K562 (cell line): ENCODE data around the gene KLHL18. TPM values are rescaled to one million over a fixed set of nuclear protein-coding genes. Genes with fewer than 3 reads are reported as not detected.

Source experiments
- HDGF ChIP-seq: fragments of 450-650 bp; IDR thresholded peaks from 2 replicates; pipeline ENCODE4 v1.6.1; 2016
- HMBOX1 ChIP-seq: sonication (generic); IDR thresholded peaks from 2 replicates; pipeline ENCODE4 v1.6.1; 2016
- HMGN3 ChIP-seq: IDR thresholded peaks from 2 replicates; pipeline ENCODE4 v1.6.1; 2011; ENCODE audit warnings: borderline replicate concordance, low read depth, mild to moderate bottlenecking, mixed read lengths, low read length; ENCODE audit not compliant: insufficient read length; ENCODE audit errors: extremely low read depth
- HNRNPUL1 ChIP-seq: fragments of 200-400 bp; formaldehyde crosslinking; IDR thresholded peaks from 2 replicates; pipeline ENCODE4 v1.6.1; 2017; ENCODE audit warnings: low read length
- JUN ChIP-seq, 2 experiments: sonication (generic) in 1 of 2; formaldehyde crosslinking in 1 of 2; IDR thresholded peaks; 2 replicates each; pipeline versions ENCODE4 v1.6.1 to v1.8.0; 2012 to 2022; ENCODE audit warnings: borderline replicate concordance in 2 of 2, mild to moderate bottlenecking in 2 of 2, improper control_type of control experiment in 1 of 2, low read depth in 1 of 2, low read length in 1 of 2, missing genetic modification reagents in 1 of 2
- KAT2B ChIP-seq: IDR thresholded peaks from one replicate; pipeline ENCODE4 v1.6.1; 2012; ENCODE audit warnings: low read depth, mild to moderate bottlenecking, control low read depth, inconsistent platforms, low read length, moderate library complexity
- KDM5B ChIP-seq: fragments of 200-600 bp; sonication (generic); IDR thresholded peaks from 2 replicates; pipeline ENCODE4 v1.6.1; 2012; ENCODE audit warnings: low read depth, mild to moderate bottlenecking, moderate library complexity, low read length, control low read depth, inconsistent platforms; ENCODE audit not compliant: insufficient replicate concordance
- KLF6 ChIP-seq: fragments of 250-450 bp; sonication (Bioruptor Pico); IDR thresholded peaks from 2 replicates; pipeline ENCODE4 v1.4.0; 2020; ENCODE audit warnings: mild to moderate bottlenecking, moderate library complexity, borderline replicate concordance
- MCM7 ChIP-seq, 2 experiments: fragments of 450-650 bp; IDR thresholded peaks; 2 replicates each; pipeline ENCODE4 v1.6.1; 2016 to 2018
- NFXL1 ChIP-seq: fragments of 450-650 bp; formaldehyde crosslinking; IDR thresholded peaks from 2 replicates; pipeline ENCODE4 v1.4.0; 2021; ENCODE audit warnings: mild to moderate bottlenecking
- NRF1 ChIP-seq, 2 experiments: fragments of 450-650 bp; IDR thresholded peaks in 1 of 2; conservative IDR thresholded peaks in 1 of 2; 2 replicates each; pipeline ENCODE4 v1.6.1; 2014; ENCODE audit warnings: mild to moderate bottlenecking in 2 of 2
- POLR2AphosphoS2 ChIP-seq: IDR thresholded peaks from 2 replicates; pipeline ENCODE4 v1.6.1; 2012; ENCODE audit warnings: low read length, improper control_type of control experiment
- PRDM10 ChIP-seq: fragments of 450-650 bp; IDR thresholded peaks from 2 replicates; pipeline ENCODE4 v1.6.1; 2018; ENCODE audit not compliant: partially characterized antibody
- RBM39 ChIP-seq: fragments of 200-400 bp; formaldehyde crosslinking; optimal IDR thresholded peaks from 2 replicates; pipeline ENCODE3; 2018; ENCODE audit warnings: low read depth, low read length
- TEAD1 ChIP-seq, 2 experiments: fragments of 450-650 bp in 1 of 2; sonication (generic) in 1 of 2; formaldehyde crosslinking; IDR thresholded peaks; 2 replicates each; pipeline versions ENCODE4 v1.4.0 to v1.8.0; 2020 to 2022; ENCODE audit warnings: mild to moderate bottlenecking in 2 of 2, missing genetic modification reagents in 1 of 2
- ZBTB1 ChIP-seq: sonication (generic); formaldehyde crosslinking; IDR thresholded peaks from 2 replicates; pipeline ENCODE4 v1.8.1; 2023; ENCODE audit warnings: missing genetic modification reagents, low read depth, mild to moderate bottlenecking, borderline replicate concordance
- ZNF3 ChIP-seq: fragments of 250-450 bp; sonication (Bioruptor Pico); IDR thresholded peaks from 2 replicates; pipeline ENCODE4 v1.5.0; 2021; ENCODE audit warnings: mild to moderate bottlenecking, moderate library complexity
- ZNF764 ChIP-seq: fragments of 250-450 bp; sonication (Bioruptor Pico); IDR thresholded peaks from 2 replicates; pipeline ENCODE4 v1.4.0; 2020; ENCODE audit warnings: low read depth, mild to moderate bottlenecking, moderate library complexity
- ZNF830 ChIP-seq: fragments of 250-450 bp; sonication (Bioruptor Pico); IDR thresholded peaks from 2 replicates; pipeline ENCODE4 v1.5.0; 2021; ENCODE audit warnings: mild to moderate bottlenecking
- polyA plus RNA-seq, 8 experiments: library from polyadenylated mRNA; depleted of rRNA in 4 of 8; stranded (reverse) in 5 of 8; unstranded in 3 of 8; fragments of >200 nt; fragmentation: Nextera tagmentation in 2 of 8; fragmentation: Illumina TruSeq in 1 of 8; extraction: Ambion mirVana in 2 of 8; extraction: Trizol in 1 of 8; gene quantifications; 2 replicates each; pipeline versions ENCODE4 v1.2.1 to v1.2.3, GENCODE V29; 2011 to 2014; ENCODE audit warnings: inconsistent platforms in 1 of 8, missing spikeins in 1 of 8
- total RNA-seq, 7 experiments: library from RNA; depleted of rRNA in 6 of 7; stranded (reverse); fragments of >200 nt in 6 of 7; fragmentation: Illumina TruSeq in 2 of 7; extraction: Trizol in 2 of 7; gene quantifications; 2 replicates each; pipeline versions ENCODE4 v1.2.1 to v1.2.3, GENCODE V29; 2011 to 2021; ENCODE audit warnings: low replicate concordance in 1 of 7
- TF ChIP-seq, protein P1 (sequence below): IDR thresholded peaks from 2 replicates; pipeline ENCODE4 v1.6.1; 2011; ENCODE audit not compliant: insufficient read length; ENCODE audit errors: extremely low read depth
- TF ChIP-seq, protein P2 (sequence below): fragments of 250-450 bp; sonication (Bioruptor Pico); IDR thresholded peaks from 2 replicates; pipeline ENCODE4 v1.8.0; 2021; ENCODE audit warnings: moderate library complexity, mild to moderate bottlenecking, inconsistent platforms
- TF ChIP-seq, protein P3 (sequence below): sonication (generic); formaldehyde crosslinking; IDR thresholded peaks from 2 replicates; pipeline ENCODE4 v1.8.0; 2022; ENCODE audit warnings: missing genetic modification reagents, mild to moderate bottlenecking, borderline replicate concordance

The KLHL18 gene
- total and polyA plus RNA-seq, 9 of the 15 experiments (the other 6 are each of a cell fraction or from before 2014, with no cell fraction given), result 26.7 to 97.5 (median 48.7) TPM

- peak in 1 of 2 experiments; percentile 84; a peak in 1 of 4 replicates for TF ChIP-seq TEAD1 (CRISPR knock-in tag; IDR thresholded peaks at IDR 0.05)
- TF ChIP-seq, protein P1, sequence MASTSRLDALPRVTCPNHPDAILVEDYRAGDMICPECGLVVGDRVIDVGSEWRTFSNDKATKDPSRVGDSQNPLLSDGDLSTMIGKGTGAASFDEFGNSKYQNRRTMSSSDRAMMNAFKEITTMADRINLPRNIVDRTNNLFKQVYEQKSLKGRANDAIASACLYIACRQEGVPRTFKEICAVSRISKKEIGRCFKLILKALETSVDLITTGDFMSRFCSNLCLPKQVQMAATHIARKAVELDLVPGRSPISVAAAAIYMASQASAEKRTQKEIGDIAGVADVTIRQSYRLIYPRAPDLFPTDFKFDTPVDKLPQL, result no peak
- TF ChIP-seq, protein P2, sequence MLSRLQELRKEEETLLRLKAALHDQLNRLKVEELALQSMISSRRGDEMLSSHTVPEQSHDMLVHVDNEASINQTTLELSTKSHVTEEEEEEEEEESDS (CRISPR knock-in tag), result no peak
- no peak for TF ChIP-seq NFXL1 (CRISPR knock-in tag)
- no peak for TF ChIP-seq ZNF3
- no peak for TF ChIP-seq MCM7 (IDR thresholded peaks at IDR 0.05)
- TF ChIP-seq NRF1 (conservative IDR thresholded peaks at IDR 0.05 in 1 of 2, IDR thresholded peaks at IDR 0.05 in 1 of 2), result peak in 1 of 2 experiments; percentile 17; a peak in 1 of 4 replicates
- TF ChIP-seq, protein P3, sequence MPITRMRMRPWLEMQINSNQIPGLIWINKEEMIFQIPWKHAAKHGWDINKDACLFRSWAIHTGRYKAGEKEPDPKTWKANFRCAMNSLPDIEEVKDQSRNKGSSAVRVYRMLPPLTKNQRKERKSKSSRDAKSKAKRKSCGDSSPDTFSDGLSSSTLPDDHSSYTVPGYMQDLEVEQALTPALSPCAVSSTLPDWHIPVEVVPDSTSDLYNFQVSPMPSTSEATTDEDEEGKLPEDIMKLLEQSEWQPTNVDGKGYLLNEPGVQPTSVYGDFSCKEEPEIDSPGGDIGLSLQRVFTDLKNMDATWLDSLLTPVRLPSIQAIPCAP, result no peak
- TF ChIP-seq RBM39, result no peak
- TF ChIP-seq HNRNPUL1, result no peak
- peak; percentile 66 for TF ChIP-seq PRDM10
- TF ChIP-seq HMBOX1, result peak; percentile 78
- TF ChIP-seq HDGF, result no peak
- TF ChIP-seq POLR2AphosphoS2, result no peak
- peak; percentile 74 for TF ChIP-seq HMGN3
- TF ChIP-seq ZNF764, result no peak
- TF ChIP-seq JUN (IDR thresholded peaks at IDR 0.05; ENCODE audit: borderline replicate concordance, low read depth, low read length), result no peak; the same call in 1 of the 2 replicates
- TF ChIP-seq JUN (CRISPR knock-in tag; IDR thresholded peaks at IDR 0.05; ENCODE audit: borderline replicate concordance), result no peak
- TF ChIP-seq ZNF830 (CRISPR knock-in tag), result no peak
- TF ChIP-seq ZBTB1 (CRISPR knock-in tag), result no peak
- TF ChIP-seq KAT2B, result no peak
- no peak for TF ChIP-seq KDM5B
- TF ChIP-seq KLF6, result 0 out of 2 replicates have a peak, but pooled peaks have one; percentile 50
Observed at GRCh38 chr3:47315069-47315647, 32.4 kb downstream of the KLHL18 start (continued).
